Right hindlimb (tissue), 1 donor: Measurements from ENCODE around the gene ABHD1.
"Not testable (repeated sequence)": the region's sequence is repeated elsewhere in the genome, so short reads cannot be mapped to it uniquely, and the experiment has no call there.

Experiments used
- DNase-seq: peaks from one replicate; pipeline ENCODE4 v3.0.0-alpha.2; 2018

Gene ABHD1

DNA sequence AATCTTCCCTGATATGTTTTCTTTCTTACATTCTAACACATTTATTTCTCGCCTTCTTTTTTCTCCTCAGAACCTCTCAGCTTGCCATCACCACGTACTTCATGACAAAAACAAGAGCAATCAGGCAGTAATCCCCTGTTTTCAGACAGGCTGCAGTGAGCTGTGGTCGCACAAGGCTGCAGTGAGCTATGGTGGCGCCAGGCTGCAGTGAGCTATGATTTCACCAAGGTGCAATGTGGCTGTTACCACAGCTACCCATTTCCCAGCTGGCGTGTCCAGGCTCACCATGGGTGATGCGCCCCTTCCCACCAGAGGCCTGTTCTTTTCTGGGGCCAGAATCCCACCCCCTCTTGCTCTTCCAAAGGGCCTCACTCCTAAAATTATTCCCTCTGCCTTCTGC is 51.0 kb downstream of the ABHD1 start:
- no peak for DNase-seq

GRCh38 chr2:27175330-27175729 is 51.7 kb downstream of the ABHD1 start:
- DNase-seq: no peak

- DNase-seq: not testable (repeated sequence)
Observed at GRCh38 chr2:27175781-27176180, 52.2 kb downstream of the ABHD1 start.

DNA sequence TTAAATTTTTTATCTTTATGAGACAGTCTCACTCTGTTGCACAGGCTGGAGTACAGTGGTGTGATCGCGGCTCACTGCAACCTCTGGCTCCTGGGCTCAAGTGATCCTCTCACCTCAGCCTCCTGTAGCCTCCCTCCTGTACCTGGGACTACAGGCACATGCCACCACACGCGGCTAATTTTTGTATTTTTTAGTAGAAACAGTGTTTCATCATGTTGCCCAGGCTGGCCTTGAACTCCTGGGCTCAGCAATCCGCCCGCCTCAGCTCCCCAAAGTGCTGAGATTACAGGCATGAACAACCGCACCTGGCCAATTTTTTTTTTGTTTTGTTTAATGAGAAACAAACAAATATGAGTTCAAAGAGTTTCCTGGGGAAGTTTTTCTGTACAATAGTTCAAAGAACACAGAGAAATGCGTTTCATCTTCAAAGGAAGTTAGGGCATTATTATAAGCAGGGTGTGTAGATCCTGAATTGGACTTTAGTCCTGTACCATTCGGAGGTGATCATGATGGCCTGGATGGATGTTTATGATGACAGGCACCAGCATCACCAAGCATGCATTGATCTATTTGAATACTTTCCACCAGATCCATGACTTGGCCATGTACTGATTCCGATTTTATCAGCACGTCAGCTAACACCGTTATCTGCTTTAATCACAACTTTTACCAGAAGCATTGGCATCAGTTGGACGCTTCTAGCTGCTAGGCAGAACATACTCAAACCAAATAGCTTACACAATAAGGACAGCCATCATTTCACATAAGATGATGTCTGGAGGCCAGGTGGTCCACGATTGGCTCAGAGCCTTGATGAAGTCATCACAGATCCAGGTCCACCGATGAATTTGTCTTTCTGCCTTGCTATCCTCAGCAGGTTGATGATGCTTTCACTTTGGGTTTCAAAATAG is 54.1 kb downstream of the ABHD1 start:
- DNase-seq: no peak

GRCh38 chr2:27178469-27178868 is 54.9 kb downstream of the ABHD1 start:
- no peak for DNase-seq

DNA sequence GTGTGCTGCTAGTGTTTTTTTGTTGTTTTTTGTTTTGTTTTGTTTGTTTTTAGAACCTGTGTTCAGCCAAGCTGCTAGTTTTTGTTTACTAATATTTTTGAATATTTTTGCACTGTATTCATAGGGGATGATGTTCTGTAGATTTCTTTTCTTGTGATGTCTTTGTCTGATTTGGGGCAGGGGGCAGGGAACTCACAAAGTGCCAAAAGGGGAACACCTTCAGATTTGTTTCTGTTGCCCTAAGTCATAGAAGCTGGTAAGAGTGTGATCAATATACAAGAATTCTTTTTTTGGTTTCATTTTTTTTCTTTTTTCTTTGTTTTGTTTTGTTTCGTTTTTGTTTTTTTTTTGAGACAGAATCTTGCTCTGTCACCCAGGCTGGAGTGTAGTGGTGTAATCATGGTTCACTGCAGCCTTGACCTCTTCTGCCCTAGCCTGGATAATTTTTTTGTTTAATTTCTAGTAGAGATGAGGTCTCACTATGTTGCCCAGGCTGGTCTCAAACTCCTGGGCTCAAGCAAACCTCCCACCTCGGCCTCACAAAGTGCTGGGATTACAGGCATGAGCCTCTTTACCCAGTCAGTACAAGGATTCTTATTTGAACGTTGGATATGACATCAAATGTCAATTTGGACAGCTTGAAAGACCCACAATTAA is 55.9 kb downstream of the ABHD1 start:
- no peak for DNase-seq
